Thoracic aorta (tissue), 2 donors: Measurements from ENCODE around the gene TRMT5. TPM values are rescaled to one million over a fixed set of nuclear protein-coding genes. Genes with fewer than 3 reads are reported as not detected.

ENCODE experiments used
- ATAC-seq: fragments of 150-250 bp; one replicate; pipeline ENCODE4 v1.8.0; 2017; ENCODE audit warnings: low read depth; ENCODE audit not compliant: insufficient number of reproducible peaks, low FRiP score
- DNase-seq: peaks from one replicate; pipeline ENCODE4 v3.0.0-alpha.2; 2020; ENCODE audit warnings: low spot score
- H3K27ac ChIP-seq, 2 donors: fragments of 200-600 bp; sonication (generic); 1 replicate in 1 of 2; 2 replicates in 1 of 2; pipeline ENCODE4 v1.5.1; 2016; ENCODE audit warnings: mild to moderate bottlenecking in 2 of 2, moderate library complexity in 2 of 2
- H3K27me3 ChIP-seq: fragments of 200-600 bp; sonication (generic); replicated peaks from 2 replicates; pipeline ENCODE4 v1.6.0; 2016; ENCODE audit warnings: mild to moderate bottlenecking; ENCODE audit not compliant: insufficient read depth
- H3K36me3 ChIP-seq: fragments of 200-600 bp; sonication (generic); one replicate; pipeline ENCODE4 v1.5.1; 2016
- H3K4me1 ChIP-seq, 2 donors: fragments of 200-600 bp; sonication (generic); 1 replicate in 1 of 2; 2 replicates in 1 of 2; pipeline versions ENCODE4 v1.5.1 to v1.6.0; 2016; ENCODE audit warnings: low read depth in 2 of 2, mild to moderate bottlenecking in 1 of 2; ENCODE audit not compliant: control insufficient read depth in 1 of 2
- H3K4me3 ChIP-seq: fragments of 200-600 bp; sonication (generic); 2 replicates; pipeline ENCODE4 v1.5.1; 2016; ENCODE audit warnings: mild to moderate bottlenecking
- H3K9me3 ChIP-seq: fragments of 200-600 bp; sonication (generic); 2 replicates; pipeline ENCODE4 v1.5.1; 2016
- total RNA-seq, 2 donors: library from RNA; depleted of rRNA; stranded (reverse); fragments of >200 nt; gene quantifications; one replicate each; pipeline versions ENCODE4 v1.1.0 to v1.2.3, GENCODE V29; 2016
- TF ChIP-seq, protein P1 (sequence below): fragments of 200-600 bp; sonication (generic); IDR thresholded peaks from one replicate; pipeline ENCODE4 v1.5.1; 2019; ENCODE audit warnings: antibody characterized with exemption

Gene TRMT5
- total RNA-seq, 2 donors from 2014 or later: 4.2 to 12.2 TPM

DNA sequence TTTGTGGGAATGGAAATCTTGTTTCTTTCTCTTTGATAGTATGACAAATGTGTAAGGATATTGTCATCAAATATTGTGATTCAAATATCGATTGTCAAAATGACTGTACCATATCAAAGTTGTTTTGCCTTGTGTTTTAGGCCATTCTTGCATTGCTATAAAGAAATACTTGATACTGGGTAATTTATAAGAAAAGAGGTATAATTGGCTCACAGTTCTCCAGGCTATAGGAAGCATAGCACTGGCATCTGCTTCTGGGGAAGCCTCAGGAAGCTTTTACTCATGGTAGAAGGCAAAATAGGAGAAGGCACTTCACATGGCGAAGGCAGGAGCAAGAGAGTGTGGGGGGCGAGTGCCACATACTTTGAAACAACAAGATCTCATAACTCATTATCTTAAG is 7.8 kb downstream of the TRMT5 start:
- TF ChIP-seq, protein P1, sequence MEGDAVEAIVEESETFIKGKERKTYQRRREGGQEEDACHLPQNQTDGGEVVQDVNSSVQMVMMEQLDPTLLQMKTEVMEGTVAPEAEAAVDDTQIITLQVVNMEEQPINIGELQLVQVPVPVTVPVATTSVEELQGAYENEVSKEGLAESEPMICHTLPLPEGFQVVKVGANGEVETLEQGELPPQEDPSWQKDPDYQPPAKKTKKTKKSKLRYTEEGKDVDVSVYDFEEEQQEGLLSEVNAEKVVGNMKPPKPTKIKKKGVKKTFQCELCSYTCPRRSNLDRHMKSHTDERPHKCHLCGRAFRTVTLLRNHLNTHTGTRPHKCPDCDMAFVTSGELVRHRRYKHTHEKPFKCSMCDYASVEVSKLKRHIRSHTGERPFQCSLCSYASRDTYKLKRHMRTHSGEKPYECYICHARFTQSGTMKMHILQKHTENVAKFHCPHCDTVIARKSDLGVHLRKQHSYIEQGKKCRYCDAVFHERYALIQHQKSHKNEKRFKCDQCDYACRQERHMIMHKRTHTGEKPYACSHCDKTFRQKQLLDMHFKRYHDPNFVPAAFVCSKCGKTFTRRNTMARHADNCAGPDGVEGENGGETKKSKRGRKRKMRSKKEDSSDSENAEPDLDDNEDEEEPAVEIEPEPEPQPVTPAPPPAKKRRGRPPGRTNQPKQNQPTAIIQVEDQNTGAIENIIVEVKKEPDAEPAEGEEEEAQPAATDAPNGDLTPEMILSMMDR: no peak
- H3K27me3 ChIP-seq: no peaks in the 10 kb centered on the region
- peaks cover 7 to 20% of the 10 kb centered on the region in 2 donors for H3K4me1 ChIP-seq
- no peaks in the 10 kb centered on the region for H3K9me3 ChIP-seq
- DNase-seq (no peak), ATAC-seq (no peak)
- no peak overlapping the region for H3K27ac ChIP-seq
- peaks cover 4% of the 10 kb centered on the region for H3K36me3 ChIP-seq
- H3K4me3 ChIP-seq: no peak overlapping the region

GRCh38 chr14:60972295-60972694 is 8.6 kb downstream of the TRMT5 start:
- H3K27ac ChIP-seq: no peak overlapping the region
- no peak for ATAC-seq
- H3K27me3 ChIP-seq: no peaks in the 10 kb centered on the region
- no peak overlapping the region for H3K4me3 ChIP-seq
- H3K4me1 ChIP-seq: peaks cover 12 to 20% of the 10 kb centered on the region in 2 donors
- TF ChIP-seq, protein P1: no peak
- H3K36me3 ChIP-seq: peaks cover 4% of the 10 kb centered on the region
- no peaks in the 10 kb centered on the region for H3K9me3 ChIP-seq
- no peak for DNase-seq

DNA sequence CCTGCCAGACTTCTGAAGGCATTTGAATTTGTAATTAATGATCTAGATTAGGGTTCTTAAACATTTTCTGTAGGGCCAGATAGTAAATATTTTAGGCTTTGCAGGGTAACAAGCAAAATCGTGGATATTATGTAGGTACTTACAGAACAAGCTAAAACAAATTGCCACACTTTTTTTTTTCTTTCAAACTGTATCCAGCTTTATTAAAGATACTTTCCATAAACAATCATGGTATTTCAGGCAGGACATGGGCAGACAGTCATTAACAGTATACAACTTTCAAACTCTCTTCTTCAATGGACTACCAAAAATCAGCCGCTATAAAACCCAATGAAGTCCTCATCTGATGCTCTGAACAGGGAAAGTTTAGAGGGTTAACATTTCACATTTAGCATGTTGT is 9.6 kb downstream of the TRMT5 start:
- Histone ChIP-seq H3K4me3 (no peak overlapping the region), H3K27me3 (no peaks in the 10 kb centered on the region), H3K27ac (no peak overlapping the region), H3K9me3 (no peaks in the 10 kb centered on the region), H3K4me1 (peaks cover 12 to 22% of the 10 kb centered on the region in 2 donors), H3K36me3 (peaks cover 4% of the 10 kb centered on the region)
- ATAC-seq (no peak), DNase-seq (no peak)
- TF ChIP-seq, protein P1: no peak

DNA sequence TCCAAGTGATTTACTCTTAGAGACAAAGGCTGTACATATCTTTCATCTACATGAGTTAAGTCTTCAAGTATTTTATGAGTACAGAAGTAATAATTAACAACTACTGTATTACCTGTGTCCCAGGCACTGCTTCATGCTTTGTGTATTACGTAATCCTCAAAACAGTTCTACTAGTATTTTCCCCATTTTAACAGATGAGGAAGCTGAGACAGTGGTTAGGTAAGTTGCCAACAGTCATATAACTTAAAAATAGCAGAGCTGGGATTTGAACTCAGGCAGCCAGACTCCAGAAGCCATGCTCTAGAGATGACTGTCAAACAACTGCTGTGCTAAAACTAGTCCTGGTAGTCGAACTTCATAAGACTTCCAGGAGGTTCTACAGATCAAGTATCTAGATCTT is 10.7 kb downstream of the TRMT5 start:
- no peaks in the 10 kb centered on the region for H3K27me3 ChIP-seq
- H3K36me3 ChIP-seq: peaks cover 4% of the 10 kb centered on the region
- DNase-seq (no peak), ATAC-seq (no peak)
- H3K4me1 ChIP-seq: peaks cover 18 to 33% of the 10 kb centered on the region in 2 donors
- H3K27ac ChIP-seq: no peak overlapping the region
- no peaks in the 10 kb centered on the region for H3K9me3 ChIP-seq
- no peak overlapping the region for H3K4me3 ChIP-seq
- TF ChIP-seq, protein P1: no peak

DNA sequence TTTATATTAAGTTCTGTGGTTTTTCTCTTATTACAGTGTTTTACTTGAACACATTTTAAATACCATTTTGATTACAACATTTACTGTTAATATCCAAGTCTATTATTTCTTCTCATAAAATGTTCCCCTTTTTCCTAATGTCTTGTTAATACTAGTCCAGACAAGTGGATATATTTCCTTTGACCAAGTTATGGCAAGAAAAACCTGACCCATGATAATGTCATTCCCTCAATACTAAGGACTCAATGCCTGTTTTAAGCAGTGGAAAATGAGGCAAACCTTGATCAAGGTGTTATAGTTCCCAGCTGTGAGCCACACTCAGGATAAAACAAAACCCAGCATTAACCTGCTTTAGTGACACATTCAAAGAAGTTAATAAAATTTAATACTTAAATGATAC is 12.2 kb downstream of the TRMT5 start:
- TF ChIP-seq, protein P1: no peak
- Histone ChIP-seq H3K36me3 (peaks cover 4% of the 10 kb centered on the region), H3K4me1 (peaks cover 18 to 38% of the 10 kb centered on the region in 2 donors), H3K27me3 (no peaks in the 10 kb centered on the region), H3K27ac (no peak overlapping the region), H3K9me3 (no peaks in the 10 kb centered on the region), H3K4me3 (no peak overlapping the region)
- no peak for ATAC-seq
- DNase-seq: no peak
